Germinal center (tissue), 1 donor: Measurements from ENCODE around the gene RAP1GAP.
A peak's percentile ranks its signal among the peaks of the same experiment; 100 is the strongest.

Experiments used
- DNase-seq: peaks from one replicate; pipeline ENCODE4 v3.0.0; 2012; ENCODE audit warnings: mixed read lengths, low spot score

The RAP1GAP gene

GRCh38 chr1:21610027-21610426 lies 59.1 kb downstream of the RAP1GAP start:
- no peak for DNase-seq

DNA sequence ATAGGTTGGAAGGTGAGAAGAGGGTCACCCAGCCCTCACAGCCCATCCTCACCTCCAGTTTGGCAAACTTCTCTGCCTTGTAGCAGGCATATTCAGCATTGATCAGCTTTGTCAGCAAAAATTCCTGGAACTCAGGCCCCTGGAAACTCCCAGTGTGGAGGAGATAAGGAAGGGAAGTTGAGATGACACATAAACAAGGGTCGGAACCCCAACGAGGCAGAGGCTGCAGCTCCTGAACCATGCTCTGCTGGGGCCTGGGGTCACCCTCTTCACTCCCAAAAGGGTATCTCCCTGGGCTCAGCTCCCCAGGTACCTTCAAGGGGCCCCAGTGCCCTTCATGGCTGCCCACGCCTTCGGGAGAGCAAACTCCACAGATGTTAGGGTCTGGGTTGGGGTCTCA lies 60.4 kb downstream of the RAP1GAP start:
- no peak for DNase-seq

DNA sequence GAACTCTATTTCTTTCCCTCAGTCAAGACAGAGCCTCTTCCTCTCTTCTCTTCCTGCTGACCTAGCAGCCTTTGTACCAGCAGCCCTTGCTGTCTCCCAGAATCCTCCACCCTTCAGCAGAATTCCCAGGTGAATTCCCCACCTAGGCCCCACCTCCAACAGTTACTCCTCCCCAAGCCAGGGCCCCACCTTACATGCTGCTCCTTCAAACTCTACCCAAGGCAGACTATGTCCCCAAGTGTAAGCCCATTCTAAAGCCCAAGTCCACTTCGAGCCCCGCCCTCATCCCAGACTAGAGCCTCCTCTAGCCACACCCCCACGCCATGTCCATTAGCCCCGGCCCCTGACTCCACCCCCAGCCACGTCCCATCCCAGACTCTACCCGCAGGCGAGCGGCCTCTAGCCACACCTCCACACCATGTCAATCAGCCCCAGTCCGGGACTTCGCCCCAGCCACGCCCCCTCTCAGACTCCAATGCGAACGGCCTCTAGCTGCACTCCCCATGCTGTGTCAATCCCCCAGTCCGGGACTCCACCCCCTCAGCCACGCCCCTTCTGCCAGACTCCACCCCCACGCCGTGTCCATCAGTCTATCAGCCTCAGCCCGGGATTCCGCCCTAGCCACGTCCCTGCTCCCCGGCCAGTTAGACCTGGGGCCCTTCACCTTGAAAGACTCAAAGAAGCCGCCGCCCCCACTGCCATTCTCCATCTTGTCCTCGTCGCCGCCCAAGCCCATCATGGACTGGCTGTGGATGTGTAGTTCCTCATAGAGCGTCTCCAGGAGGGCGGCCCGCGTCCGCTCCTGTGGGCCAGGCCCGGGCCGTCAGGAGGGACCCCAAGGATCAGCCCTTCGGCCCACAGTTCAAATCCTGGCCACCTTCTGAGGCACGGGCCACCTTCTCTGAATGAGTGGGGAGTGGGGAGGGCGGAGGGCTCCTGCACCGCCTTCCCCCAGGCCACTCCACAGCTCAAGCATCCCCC lies 61.3 kb downstream of the RAP1GAP start:
- peak; percentile 92 for DNase-seq

DNA sequence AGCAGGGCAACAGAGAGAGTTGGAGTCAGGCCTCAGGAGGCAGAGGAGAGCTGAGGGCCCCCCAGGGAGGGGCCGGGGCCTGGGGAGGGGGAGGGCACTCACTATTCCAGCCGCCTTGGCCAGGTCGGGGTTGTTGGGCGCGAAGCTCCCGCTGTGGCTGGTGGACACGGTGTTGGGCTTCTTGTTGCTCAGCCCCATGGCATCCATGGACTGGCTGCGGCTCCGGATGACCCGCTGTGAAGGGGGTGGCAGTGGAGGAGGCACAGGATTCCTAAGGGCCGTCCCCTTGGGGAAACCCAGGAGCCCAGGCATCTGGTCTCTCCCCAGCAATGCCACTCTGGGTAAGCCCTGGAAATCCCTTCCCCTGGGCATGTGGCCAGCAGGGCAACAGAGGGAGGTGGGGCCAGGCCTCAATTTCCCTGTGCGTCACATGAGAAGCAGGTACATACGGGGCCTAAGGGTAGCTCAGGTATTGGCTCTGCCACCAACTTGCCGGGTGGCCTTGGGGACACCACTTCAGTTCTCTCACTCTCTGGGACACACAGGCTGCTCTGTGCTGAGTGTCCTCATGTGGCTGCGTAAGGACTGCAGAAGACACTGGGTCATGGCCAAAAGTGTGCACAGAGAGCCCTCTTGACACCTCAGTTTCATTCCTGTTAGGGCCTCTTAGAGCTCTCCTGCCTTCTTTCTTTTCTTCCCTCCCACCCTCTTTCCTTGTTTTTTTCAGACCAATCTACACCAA lies 63.0 kb downstream of the RAP1GAP start:
- DNase-seq, result no peak

DNA sequence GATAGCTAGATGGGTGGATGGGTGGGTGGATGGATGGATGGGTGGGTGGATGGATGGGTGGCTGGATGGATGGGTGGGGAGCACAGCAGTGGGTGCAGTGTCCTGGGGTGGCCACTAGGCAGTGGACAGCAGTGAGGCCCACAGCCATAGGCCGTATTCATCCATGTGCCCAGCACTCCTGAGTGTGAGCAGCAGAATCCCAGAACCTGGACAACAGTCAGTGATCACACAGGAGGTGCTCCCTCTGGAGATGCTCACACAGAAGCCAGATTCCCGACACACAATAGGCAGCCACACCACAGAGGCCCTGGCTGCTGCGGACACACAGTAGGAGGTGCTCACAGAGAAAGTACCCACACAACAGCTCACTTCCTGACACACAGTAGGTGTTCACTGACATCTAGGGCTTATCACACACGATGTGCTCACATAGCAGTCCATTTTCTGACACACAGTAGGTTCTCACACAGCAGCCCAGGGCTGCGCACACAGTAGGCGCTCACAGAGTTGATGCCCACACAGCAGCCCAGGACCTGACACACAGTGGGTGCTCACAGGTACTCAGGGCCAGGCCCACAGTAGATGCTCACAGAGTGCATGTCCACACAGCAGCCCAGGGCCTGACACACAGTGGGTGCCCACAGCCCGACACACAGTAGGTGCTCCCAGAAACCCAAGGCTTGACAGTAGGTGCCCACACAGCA lies 64.0 kb downstream of the RAP1GAP start:
- DNase-seq, result no peak

DNA sequence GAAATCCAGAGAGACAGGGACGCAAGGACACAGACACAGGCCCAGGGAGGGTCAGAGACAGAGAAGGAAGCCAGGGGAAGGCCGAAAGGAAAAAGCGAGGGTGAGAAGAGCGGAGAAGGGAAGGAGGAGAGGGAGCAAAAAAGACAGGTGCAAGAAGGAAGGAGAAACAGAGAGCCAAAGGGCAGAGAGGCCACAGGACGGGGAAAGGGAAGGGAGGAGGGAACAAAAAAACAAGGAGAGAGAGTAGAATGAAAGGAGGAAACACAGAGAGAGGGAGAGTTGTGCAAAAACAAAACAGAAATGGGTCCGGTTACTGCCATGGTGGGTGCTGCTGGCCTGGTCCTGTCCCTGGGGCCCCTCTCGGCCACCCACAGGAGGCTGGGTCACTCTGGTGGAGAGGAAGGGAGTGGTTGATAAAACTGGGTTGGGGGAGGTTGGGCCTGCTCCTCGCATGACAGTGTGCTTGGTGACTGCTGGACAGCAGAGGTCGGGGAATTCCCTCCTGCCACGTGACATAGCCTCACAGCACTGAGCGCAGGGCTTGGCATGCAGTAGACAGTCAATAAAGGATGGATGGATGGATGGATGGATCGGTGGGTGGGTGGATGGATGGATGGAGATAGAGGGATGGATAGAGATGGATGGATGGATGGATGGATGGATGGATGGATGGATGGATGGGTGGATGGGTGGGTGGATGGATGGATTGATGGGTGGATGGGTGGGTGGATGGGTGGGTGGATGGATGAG lies 64.8 kb downstream of the RAP1GAP start:
- DNase-seq, result no peak

DNA sequence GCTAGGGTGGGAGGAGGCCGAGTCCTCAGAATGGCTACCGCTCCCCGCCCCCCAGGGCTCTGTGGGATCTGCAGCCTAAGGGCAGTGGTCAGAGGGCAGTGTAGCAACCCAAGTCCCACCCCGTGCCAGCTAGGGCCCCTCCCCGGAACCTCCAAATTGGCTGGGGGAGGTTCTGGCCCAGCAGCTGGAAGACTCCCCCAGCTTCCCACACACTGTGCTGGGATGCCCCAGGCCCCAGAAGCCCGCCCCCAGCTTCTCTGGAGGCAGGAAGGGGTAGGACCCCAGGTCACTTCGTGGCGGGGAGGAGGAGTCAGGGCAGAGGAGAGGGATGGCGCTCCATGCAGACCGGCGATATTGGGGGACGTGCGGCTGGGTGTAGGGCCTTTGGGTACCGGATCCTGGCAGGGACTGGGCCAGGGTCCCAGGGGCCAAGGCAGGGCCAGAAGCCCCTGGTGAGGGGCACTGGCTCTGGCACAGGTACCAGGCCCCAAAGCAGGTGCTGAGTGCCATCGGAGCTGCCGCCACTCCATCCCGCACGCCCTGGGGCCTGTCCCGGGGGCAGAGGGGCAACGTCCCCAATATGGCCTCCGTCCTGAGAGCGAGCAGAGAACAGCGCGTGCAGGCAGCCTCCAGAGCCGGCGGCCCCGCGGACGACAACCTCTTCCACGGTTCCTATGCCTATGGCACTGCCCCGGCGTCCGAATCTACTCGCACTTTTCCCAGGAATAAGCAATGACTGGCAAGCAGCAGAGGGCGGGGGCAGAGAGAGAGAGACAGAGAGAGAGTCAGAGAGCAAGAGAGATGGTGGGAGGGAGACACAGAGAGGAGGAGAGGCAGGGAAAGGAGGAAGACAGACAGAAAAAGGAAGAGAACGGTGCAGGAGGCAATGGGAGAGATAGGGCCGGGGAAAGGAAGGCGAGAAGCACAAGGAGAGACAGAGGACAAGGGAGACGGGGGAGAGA lies 65.7 kb downstream of the RAP1GAP start:
- no peak for DNase-seq

- DNase-seq, result no peak
Measured at GRCh38 chr1:21601278-21602048, 67.7 kb downstream of the RAP1GAP start.

- DNase-seq, result no peak
Measured at GRCh38 chr1:21599402-21599801, 69.8 kb downstream of the RAP1GAP start.

DNA sequence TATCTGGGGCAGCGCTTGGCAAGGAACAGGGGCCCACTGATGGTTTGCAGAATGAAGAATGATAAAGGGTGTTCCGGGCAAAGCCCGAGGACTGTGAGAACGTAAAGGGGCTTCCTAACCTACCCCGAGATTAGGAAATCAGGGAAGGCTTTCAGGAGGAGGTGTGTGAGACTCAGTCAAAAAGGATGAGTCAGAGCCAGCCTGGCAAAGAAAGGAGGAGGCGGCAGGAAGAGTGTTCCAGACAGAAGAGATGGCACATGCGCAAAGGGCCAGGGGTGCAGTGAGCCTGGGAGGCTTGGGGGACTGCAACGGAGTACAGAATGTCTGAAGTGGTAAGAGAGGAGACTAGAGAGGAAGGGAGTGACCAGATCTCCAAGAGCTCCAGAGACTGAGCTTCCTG lies 70.3 kb downstream of the RAP1GAP start:
- no peak for DNase-seq

GRCh38 chr1:21598417-21598816 lies 70.7 kb downstream of the RAP1GAP start:
- DNase-seq, result no peak

DNA sequence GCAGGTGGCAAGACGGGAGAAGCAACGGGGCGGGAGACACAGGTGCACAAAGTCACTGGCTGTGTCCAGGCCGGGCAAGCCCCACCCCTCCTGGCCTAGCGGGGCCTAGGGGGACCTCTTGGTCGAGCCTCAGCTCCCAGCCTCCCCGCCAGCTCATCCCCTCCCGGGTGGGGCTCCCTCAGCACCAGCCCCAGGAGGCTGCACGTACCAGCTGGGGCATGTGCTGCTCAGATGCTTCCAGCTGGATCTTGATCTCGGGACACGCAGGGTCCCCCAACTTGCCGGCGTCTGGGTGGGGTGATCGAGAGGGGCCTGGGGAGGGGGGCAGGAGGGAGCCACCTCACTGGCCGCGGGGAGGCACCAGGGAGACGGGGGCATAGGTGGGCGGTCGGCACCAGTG lies 71.4 kb downstream of the RAP1GAP start:
- no peak for DNase-seq

GRCh38 chr1:21596628-21597027 lies 72.5 kb downstream of the RAP1GAP start:
- no peak for DNase-seq

DNA sequence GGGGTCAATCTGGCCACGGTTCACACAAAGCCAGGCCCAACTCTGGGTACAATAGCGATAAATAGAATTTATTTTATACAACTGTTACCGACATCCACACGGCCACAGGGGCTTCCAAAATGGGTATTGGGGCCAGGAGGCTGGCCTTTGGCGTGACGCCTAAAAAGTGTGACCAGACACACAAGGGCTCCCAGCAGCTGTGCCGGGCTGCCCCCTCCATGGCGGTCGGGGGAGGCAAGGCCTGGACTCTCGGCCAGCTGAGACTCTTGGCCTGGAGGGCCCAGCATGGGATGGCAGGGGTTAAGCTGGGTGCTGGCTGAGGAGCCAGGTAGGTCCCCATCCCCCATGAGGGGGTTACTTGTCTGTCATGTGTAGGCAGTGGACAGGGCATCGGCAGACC lies 73.0 kb downstream of the RAP1GAP start:
- no peak for DNase-seq

DNA sequence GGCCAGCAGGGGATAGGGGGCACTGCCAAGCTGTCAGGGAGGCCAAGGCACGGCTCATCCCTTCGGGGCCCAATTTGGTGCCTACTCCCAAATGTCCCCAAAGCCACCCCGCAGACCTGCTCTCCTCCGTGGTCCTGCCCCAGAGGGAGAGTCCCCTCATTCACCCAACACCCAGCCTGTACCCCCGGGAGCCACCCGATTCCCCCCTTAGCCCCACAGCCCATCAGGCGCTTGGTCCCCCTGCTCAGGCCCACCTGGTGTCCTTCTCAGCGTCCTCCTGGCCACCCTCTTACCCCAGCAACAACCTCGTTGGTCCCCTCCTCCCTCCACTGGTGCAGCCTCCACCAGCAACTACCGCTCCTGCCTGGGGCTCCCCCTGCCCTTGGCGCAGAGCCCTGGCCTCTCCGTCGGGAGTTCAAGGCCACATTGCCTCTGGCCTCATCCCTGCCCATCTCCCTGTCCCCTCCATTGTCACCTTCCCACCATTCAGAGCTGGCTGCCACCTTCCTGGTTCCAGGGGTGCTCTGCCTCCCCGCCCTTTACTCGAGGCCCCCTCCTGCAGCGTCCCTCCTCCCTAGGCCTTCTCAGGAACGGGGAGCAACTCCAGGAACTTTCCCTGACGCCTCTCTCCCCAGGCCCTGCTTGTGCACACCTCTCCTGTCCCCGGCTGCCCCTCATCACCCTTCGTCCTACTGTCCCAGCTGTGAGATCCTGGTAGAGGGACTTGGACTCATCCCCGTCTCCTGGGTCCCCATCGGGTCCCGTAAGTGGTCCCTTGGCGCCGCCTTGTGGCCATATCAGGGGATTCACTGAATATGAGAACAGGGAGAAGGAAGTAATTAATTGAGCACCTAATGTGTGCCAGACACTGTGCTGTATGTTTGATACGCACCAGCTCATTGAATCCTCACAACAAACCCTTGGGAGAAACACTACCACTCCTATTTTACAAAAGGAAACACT lies 73.9 kb downstream of the RAP1GAP start:
- peak; percentile 53 for DNase-seq

DNA sequence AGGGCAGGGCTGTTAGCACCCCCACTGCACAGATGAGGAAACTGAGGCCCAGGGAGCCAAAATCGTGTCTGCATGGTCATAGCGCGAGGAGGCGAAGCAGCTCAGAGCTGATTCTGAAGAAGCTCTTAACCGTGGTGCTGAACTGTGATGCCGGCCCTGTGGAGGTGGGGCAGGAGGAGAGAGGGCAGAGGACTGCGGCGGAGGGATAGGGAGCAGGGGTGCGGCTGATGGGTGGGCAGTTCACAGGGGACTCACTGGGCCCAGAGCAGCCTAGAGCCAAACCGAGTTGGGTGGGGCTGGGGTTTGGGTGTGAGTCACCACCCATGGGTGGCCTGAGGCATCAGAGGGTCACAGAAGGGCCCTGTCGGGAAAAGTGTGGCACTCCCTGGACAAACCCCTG lies 74.7 kb downstream of the RAP1GAP start:
- no peak for DNase-seq

GRCh38 chr1:21593231-21593630 lies 75.9 kb downstream of the RAP1GAP start:
- no peak for DNase-seq

GRCh38 chr1:21592086-21592865 lies 76.9 kb downstream of the RAP1GAP start:
- no peak for DNase-seq
